Stimulated activated CD8-positive, alpha-beta memory T cell treated with anti-CD3 and anti-CD28 coated beads, Interleukin-12 subunit alpha, Interleukin-12 subunit beta, amount 100 ng/mL, for 1 hour (primary cell): ENCODE results near the gene CA7.
A peak's percentile ranks its signal among the peaks of the same experiment; 100 is the strongest.
"Not testable (repeated sequence)": the region's sequence is repeated elsewhere in the genome, so short reads cannot be mapped to it uniquely, and the experiment has no call there.

ENCODE experiments used
- DNase-seq: peaks from one replicate; pipeline ENCODE4 v3.0.0-alpha.2; 2020; ENCODE audit warnings: low read depth

CA7 gene

DNA sequence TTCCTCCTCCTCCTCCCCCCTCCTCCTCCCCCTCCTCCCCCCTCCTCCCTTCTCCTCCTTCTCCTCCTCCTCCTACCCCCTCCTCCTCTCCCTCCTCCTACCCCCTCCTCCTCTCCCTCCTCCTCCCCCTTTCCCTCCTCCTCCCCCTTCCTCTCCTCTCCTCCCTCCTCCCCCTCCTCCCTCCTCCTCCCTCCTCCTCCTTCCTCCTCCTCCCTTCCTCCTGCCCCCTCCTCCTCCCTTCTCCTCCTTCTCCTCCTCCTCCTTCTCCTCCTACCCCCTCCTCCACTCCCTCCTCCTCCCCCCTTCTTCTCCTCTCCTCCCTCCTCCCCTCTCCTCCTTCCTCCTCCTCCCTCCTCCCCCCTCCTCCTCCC lies 29.5 kb downstream of the CA7 start:
- DNase-seq, result no peak

GRCh38 chr16:66874079-66874775 lies 30.0 kb downstream of the CA7 start:
- no peak for DNase-seq

DNA sequence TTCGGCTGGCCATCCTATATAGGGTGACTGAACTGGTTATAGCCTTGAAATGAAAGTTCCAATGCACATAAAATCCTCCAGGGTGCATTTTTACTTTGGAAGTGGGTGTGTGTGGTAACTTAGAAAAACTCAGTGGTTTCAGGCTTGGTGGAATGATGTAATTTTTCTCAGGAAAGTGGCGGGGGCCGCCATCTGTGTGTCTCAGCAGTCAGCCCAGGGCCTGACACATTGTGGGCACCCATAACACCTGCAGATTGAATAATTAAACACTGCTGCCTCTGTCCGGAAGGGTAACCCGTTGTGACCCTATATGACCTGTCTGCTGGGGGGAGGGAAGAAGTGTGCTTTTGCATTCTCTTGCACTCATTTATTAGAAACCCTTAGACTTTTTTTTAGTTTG lies 33.9 kb downstream of the CA7 start:
- no peak for DNase-seq

DNA sequence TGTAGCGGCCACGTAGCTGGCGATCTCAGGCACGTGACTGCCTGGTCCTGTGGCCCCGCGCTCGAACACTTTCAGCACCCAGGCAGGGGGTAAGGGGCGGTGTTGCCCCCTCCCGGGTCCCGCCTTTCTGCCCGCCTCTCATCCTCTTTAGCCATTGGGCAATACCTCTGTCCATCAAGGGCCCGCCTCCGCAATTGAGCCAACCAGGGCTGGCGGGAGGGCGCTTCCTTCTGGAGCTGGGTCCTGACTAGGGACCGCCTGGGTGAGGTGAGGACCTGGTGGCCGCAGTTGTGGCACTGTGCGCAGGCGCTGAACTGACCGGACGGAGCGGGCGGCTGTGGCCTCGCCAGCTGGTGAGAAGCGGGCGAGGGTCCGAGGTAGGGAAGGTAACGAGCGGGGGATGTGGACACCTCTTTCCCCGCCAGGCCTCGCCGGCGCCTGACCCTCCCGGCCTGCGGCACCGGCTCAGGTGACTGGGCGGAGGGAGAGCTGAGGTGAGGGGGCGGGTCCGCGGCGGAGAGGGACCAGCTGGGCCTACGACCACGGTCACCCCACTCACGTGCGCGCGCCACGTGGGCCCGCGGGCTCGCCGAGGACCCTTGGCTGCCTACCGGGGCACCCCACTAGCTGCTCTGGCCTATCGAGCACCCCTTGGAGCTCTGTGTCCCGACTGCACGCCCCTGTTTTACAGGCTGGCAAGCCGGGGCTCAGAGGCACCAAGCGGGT lies 36.2 kb downstream of the CA7 start, which contains the start of gene PDP2:
Gene PDP2 (plus strand): TSS at position 228 of the 726 bp plus-strand sequence. CDS start 3,770 bp downstream, outside the sequence.
- peak; percentile 83 for DNase-seq

DNA sequence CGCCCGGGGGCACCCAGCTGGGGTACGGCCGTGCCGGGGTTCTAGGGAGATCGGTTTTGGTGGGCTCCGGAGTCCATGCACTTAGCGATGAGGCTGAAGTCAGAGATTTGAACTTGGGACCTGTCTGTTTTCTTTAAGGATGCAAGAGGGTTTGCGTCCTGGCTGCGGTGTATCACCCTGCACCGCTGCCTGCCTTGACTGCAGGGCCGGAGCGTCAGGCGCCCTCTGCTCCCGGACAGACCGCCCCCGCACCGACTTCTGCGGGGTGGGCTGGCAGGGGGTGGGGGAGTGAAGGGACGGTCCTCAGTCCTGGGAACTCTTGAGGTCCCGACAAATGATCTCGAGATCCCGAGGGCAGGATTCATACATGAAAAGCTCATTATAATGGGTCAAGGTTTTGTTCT lies 36.8 kb downstream of the CA7 start:
- no peak for DNase-seq

GRCh38 chr16:66881560-66881959 lies 37.3 kb downstream of the CA7 start:
- DNase-seq, result no peak

- no peak for DNase-seq
These were observed 37.8 kb downstream of the CA7 start for GRCh38 chr16:66881964-66882508.

DNA sequence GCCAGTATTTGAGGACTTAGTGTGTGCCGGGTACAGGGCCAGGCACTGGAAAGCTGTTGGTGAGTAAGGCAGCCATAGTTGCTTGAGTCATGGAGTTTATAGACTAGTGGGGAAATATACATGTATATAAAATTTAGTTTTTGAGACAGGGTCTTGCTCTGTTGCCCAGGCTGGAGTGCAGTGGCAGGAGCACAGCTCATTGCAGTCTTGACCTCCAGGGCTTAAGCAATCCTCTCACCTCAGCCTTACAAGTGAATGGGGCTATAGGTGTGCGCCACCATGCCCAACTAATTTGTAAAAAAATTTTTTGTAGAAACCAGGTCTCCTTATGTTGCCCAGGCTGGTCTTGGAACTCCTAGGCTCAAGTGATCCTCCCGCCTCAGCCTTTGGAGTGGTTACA lies 38.5 kb downstream of the CA7 start:
- DNase-seq, result no peak

GRCh38 chr16:66885491-66885890 lies 41.3 kb downstream of the CA7 start:
- no peak for DNase-seq

DNA sequence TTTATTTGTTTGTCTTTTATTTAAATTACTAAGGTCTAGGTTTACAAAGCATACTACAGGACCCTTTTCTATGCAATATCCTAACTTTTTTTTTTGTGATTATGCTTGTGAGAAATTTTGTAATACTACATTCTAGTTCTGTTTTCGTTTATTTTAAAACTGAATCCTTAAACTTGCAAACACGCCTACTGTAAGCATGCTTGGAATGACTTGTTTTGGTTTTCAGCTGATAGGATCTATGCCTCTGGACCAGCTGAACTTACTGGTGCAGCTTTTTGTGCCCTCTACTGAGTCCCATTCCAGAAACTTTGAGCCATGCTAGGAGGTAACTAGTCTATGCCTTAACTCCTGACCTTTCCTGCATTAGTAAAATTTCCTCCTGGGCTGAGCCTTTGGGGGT lies 42.1 kb downstream of the CA7 start:
- DNase-seq, result no peak

DNA sequence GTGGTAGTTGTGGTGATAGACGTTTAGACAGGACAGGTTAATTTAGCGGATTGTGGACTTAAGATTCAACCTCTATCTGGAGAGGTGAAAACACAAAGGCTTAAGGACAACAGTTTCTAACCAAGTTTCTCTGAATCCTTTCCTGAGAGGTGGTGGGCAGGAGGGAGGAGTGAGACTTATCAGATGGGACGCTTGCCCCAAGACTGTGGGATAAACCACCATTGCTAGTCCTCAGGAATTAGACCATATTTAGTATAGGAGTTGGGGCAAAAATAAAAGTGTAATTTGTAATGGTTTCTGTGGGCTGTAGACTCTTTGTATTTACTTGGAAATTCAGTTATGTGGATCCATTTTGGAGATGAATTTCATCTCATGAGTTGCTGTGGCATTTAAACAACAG lies 42.7 kb downstream of the CA7 start:
- DNase-seq, result no peak

DNA sequence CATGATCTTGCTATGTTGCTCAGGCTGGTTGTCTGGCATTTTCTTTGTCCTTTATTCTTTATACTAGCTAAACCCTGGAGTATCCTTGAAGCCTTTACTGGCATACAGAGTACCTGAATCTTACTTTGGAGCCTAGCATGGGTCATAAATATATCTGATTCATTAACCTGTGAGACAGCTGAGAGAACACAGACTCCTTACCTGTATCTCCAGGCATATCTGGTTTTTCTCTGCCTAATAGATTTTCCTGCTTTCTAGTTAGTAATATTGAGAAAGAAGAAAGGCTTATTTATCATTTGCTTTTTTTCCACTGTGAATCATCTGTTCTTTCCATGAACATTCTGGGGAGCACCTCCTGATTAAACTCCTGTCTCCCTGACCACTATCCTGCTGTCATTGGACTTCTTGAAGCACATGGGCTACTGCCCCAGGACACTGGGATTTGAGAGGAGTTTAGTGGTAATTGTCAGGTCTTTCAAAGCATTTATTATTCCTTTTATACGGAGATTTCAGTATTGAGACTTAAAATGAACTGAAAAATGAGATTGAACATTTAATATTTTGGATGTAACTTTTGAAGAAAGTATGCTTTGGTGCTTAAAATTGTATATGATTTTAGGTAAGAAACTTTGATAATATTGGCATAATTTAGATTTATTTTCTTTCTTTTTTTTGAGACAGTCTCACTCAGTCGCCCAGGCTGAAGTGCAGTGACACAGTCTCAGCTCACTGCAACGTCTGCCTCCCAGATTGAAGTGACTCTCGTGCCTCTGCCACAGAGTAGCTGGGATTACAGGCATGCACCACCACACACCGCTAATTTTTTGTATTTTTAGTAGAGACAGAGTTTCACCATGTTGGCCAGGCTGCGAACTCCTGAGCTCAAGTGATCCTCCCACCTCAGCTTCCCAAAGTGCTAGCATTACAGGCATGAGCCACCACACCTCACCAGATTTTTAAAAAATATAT lies 44.7 kb downstream of the CA7 start:
- no peak for DNase-seq

DNA sequence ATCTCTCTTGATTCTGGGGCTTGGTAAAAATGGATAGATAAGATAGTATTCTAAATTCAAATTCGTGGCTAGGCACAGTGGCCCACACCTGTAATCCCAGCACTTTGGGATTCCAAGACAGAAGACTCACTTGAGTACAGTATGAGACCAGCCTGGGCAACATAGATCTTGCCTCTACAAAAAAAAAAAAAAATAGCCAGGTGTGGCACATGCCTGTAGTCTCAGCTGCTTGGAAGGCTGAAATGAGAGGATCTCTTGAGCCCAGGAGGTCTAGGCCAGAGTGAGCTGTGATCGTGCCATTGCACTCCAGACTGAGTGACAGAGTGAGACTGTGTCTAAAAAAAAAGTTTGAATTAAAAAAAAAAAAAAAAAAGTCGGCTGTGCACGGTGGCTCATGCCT lies 45.4 kb downstream of the CA7 start:
- no peak for DNase-seq

DNA sequence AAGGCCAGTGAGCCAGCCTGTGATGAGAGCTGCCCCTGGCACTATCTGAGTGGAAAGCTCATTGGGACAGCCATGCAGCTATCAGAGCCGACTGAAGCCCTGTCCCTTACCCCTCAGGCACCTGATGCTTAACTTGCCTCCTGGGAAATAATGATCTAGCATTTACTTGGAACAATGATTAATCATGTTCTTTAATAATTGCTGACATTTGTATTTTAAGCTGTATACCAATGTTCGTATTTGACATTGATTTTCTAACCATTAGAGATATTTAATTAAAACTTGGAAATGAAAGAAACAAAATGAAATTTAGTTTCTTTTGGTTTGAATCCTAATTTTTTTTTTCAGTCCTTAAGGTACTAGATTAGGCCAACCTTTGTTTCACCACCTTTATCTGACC lies 46.6 kb downstream of the CA7 start:
- DNase-seq, result no peak

- DNase-seq, result no peak
These were observed 47.1 kb downstream of the CA7 start for GRCh38 chr16:66891360-66891759.

- no peak for DNase-seq
These were observed 47.6 kb downstream of the CA7 start for GRCh38 chr16:66891797-66892196.

DNA sequence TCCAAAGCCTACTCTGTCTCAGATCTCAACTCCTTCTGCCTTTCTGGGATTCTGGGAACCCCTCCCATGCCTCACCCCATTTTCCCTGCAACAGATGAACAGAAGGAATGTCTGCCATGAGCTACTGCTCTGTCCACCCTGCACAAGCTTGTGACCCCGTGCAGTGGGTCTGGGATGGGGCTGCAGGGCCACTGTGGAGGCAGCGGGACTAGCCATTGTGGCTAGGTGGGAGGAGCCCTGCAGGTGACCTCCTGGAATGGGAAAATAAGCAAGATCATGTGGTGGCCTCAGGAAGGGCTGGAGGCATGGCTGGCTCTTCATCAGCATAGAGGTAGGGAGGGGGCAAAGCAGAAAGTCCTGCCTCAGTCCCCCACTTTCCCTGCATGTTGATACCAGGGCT lies 49.8 kb downstream of the CA7 start:
- DNase-seq, result no peak

DNA sequence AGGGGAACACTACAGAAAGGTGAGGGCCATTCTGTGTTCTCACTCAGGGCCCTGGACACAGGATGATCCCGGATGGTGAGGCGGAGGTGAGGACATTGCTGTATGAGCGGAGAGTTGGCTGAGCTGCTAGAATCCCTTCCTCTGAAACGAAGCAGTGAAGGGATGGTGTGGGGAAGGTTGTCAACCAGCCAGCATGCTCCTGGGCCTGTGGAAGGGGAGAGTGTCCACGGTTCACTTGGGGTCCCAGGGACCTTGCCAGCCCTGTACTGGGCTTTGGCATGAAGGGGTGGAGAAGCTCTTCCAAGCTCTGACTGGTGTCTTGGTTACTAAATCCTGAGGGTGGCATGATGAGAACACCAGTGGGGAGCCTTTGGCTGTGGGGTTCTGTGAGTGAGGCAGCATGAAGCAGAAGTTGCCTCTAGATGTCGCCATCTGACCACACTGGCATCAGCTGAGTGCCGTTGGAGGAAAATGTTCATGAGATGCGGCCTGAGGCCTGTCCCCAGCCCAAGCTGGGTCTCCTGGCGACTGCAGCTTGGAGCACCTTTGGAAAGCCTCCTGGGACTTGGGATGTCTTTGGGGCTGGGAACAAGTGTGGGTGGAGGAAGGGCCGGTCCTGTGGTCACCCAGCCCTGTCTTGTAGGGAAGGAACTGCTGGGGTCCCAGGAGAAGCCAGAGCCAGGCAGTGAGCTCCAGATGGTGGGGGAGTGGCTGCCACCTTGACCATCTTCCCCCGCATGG lies 50.9 kb downstream of the CA7 start:
- DNase-seq, result peak; percentile 30

- no peak for DNase-seq
These were observed 51.4 kb downstream of the CA7 start for GRCh38 chr16:66895689-66895979.

DNA sequence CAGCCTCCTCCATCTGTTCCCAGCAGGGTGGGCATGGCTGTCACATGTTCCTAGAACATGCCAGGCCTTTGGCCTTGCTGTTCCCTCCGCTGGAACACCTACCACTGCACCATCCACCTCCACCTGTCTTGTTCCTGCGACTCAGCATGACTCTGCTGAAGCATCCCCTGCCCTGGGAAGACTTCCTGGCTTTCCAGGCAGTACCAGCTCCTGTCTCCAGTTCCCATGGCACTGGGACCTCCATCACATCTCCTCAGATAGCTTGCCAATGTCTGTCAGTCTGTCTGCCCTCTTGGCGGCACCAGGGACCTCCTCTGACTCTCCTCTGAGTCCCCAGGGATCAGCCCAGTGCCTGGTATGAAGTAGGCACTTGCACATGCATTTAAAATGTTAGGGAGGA lies 51.8 kb downstream of the CA7 start:
- no peak for DNase-seq

- not testable (repeated sequence) for DNase-seq
These were observed 52.5 kb downstream of the CA7 start for GRCh38 chr16:66896682-66897081.

- no peak for DNase-seq
These were observed 54.0 kb downstream of the CA7 start for GRCh38 chr16:66898207-66898606.
